Panc1 (cell line): ENCODE data around the gene RNASEH1. TPM values are rescaled to one million over a fixed set of nuclear protein-coding genes. Genes with fewer than 3 reads are reported as not detected.
A peak's percentile ranks its signal among the peaks of the same experiment; 100 is the strongest.

Source experiments
- ATAC-seq: fragments of 200-7000 bp; cut with Tn5 transposase; 2 replicates; pipeline ENCODE4 v1.9.1; 2020; ENCODE audit warnings: mild to moderate bottlenecking, moderate library complexity
- BruUV-seq: library from RNA; stranded (reverse); fragments of 400-500 nt; replicated peaks from 2 replicates; lab custom pipeline; 2021; lab: Mats Ljungman, UMichigan
- CTCF ChIA-PET: fragments of 300-600 bp; sonication (Branson Sonifier 250); formaldehyde crosslinking; loops from one replicate; lab custom pipeline; 2022; ENCODE audit warnings: antibody characterized with exemption; lab: Charles Lee
- POLR2A ChIA-PET: fragments of 300-600 bp; sonication (Branson Sonifier 250); formaldehyde crosslinking; loops from one replicate; lab custom pipeline; 2022; ENCODE audit warnings: antibody characterized with exemption; lab: Charles Lee
- DNase-seq: peaks from one replicate; pipeline ENCODE4 v3.0.0-alpha.2; 2010; ENCODE audit warnings: low read depth, low spot score
- H3K27ac ChIP-seq: 2 replicates; pipeline ENCODE4 v1.5.1; 2011; ENCODE audit warnings: mild to moderate bottlenecking, low read length, inconsistent platforms
- H3K27me3 ChIP-seq: fragments of 200-500 bp; sonication (Bioruptor generic); 2 replicates; pipeline ENCODE4 v1.6.0; 2014; ENCODE audit warnings: low read length, inconsistent platforms; ENCODE audit not compliant: control insufficient read depth, insufficient read depth
- H3K36me3 ChIP-seq: fragments of 200-500 bp; sonication (Bioruptor generic); 2 replicates; pipeline ENCODE4 v1.5.1; 2014; ENCODE audit warnings: inconsistent platforms, mild to moderate bottlenecking, low read length, moderate library complexity; ENCODE audit not compliant: control insufficient read depth, insufficient read depth
- H3K4me1 ChIP-seq: 2 replicates; pipeline ENCODE4 v1.5.1; 2011; ENCODE audit warnings: inconsistent platforms, mild to moderate bottlenecking, low read length, moderate library complexity; ENCODE audit not compliant: control insufficient read depth, insufficient read depth
- H3K4me3 ChIP-seq, 2 experiments: 2 replicates each; pipeline ENCODE4 v1.5.1; 2011 to 2012; ENCODE audit warnings: low read depth in 2 of 2, low read length in 2 of 2, mild to moderate bottlenecking in 2 of 2, inconsistent platforms in 1 of 2, moderate library complexity in 1 of 2
- H3K9me3 ChIP-seq: fragments of 200-500 bp; sonication (Bioruptor generic); 2 replicates; pipeline ENCODE4 v1.5.1; 2014; ENCODE audit warnings: low read depth, mild to moderate bottlenecking, inconsistent platforms, low read length, moderate library complexity; ENCODE audit not compliant: control insufficient read depth, insufficient read depth
- POLR2AphosphoS5 ChIP-seq: IDR thresholded peaks from 2 replicates; pipeline ENCODE4 v1.6.1; 2012; ENCODE audit warnings: mild to moderate bottlenecking, low read depth, low read length, moderate library complexity
- SIN3A ChIP-seq: IDR thresholded peaks from 2 replicates; pipeline ENCODE4 v1.6.1; 2012; ENCODE audit warnings: low read depth, mild to moderate bottlenecking, low read length, moderate library complexity, borderline replicate concordance; ENCODE audit not compliant: insufficient read depth
- TCF7L2 ChIP-seq: IDR thresholded peaks from 2 replicates; pipeline ENCODE4 v1.6.1; 2011; ENCODE audit warnings: mild to moderate bottlenecking, low read depth, low read length, inconsistent platforms
- in situ Hi-C: cut with HindIII; loops from 2 replicates; pipeline ENCODE4 v1.10.0; 2016; ENCODE audit warnings: low sequenced_read_pairs, low pct_unique_long_range_greater_than_20kb
- intact Hi-C: fragments of 100-400 bp; cut with micrococcal nuclease; formaldehyde crosslinking; loops from one replicate; pipeline ENCODE4 v1.10.0; 2022; ENCODE audit not compliant: unreplicated experiment
- total RNA-seq: library from RNA; stranded (reverse); gene quantifications from one replicate; pipeline ENCODE4 v1.2.1, GENCODE V29; 2021; ENCODE audit not compliant: unreplicated experiment
- TF ChIP-seq, protein P1 (sequence below): fragments of 450-650 bp; IDR thresholded peaks from 2 replicates; pipeline ENCODE4 v1.5.1; 2017; ENCODE audit warnings: mild to moderate bottlenecking
- TF ChIP-seq, protein P2 (sequence below), 2 experiments: IDR thresholded peaks; 2 replicates each; pipeline ENCODE4 v1.6.1; 2011 to 2012; ENCODE audit warnings: low read depth in 2 of 2, control low read depth in 1 of 2, low read length in 1 of 2, mild to moderate bottlenecking in 1 of 2, moderate library complexity in 1 of 2; ENCODE audit not compliant: insufficient read depth in 1 of 2

The RNASEH1 gene
- total RNA-seq, 1 experiment from 2014 or later = 43.7 TPM

DNA sequence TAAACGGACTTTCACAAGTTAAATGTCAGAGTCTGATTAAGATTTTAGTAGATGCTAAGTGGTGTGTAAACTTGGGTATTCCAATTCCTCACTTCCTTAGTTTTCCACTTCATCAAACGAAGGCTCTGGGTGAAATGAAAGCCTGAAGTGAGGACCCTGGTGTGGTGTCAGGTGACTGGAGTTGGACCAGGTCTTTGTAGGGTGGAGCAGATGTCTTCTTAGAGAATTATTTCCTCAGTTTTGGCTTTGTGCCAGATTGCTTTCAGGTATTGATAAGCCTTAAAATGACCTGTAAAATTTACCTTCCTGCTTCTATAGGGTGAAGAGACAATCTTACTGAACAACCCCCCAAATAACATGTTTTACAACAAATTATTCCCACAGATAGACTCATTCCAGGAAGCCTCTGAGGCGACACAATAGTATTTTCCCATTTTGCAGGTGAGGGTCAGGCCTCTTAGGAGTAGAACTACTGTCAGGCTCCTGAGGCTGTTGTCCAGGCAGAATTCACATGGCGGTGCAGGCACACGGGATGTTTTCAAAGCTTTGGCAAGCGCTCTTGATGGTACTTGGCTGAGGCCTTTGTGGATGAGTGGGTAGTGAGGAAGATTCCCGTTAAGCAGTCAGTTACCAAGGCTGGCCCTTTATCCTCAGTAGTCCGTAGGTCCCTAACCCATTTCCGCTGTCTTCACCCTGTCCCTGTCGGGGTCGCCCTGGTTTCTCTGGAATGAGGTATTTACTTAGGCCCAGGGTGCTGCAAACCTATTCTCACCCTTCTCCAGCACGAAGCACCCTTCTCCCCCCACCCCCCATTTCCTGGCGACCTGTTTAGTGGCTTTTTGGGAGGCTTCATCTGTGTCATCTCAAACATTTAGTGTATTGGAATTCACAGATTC lies 23.5 kb upstream of the RNASEH1 start:
- in situ Hi-C loops = no loop called here
- CTCF ChIA-PET = no interaction called here
- peak; percentile 33; the same call in 1 of the 2 replicates for ATAC-seq

DNA sequence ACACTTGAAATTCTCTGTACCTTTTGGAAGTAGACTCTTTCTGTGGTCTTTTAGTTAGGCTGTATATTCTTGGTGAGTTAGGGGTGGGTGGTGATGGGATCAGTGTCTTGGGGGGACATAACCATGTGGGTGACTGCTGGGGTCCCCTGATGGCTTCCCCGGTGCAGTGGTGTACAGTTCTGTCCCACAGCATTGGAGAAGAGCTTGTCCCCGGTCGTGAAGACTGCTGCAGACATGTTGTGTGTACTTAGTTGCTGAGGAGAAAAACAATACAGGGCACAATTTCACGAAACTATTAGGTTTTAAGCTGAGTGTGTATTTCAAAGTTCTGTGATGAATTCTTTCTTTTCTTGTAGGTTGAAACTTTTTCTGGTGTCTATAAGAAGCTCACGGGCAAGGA lies 22.3 kb upstream of the RNASEH1 start:
- H3K9me3 ChIP-seq = no peaks in the 10 kb centered on the region
- TF ChIP-seq SIN3A (no peak), POLR2AphosphoS5 (no peak), TCF7L2 (no peak)
- TF ChIP-seq, protein P1, sequence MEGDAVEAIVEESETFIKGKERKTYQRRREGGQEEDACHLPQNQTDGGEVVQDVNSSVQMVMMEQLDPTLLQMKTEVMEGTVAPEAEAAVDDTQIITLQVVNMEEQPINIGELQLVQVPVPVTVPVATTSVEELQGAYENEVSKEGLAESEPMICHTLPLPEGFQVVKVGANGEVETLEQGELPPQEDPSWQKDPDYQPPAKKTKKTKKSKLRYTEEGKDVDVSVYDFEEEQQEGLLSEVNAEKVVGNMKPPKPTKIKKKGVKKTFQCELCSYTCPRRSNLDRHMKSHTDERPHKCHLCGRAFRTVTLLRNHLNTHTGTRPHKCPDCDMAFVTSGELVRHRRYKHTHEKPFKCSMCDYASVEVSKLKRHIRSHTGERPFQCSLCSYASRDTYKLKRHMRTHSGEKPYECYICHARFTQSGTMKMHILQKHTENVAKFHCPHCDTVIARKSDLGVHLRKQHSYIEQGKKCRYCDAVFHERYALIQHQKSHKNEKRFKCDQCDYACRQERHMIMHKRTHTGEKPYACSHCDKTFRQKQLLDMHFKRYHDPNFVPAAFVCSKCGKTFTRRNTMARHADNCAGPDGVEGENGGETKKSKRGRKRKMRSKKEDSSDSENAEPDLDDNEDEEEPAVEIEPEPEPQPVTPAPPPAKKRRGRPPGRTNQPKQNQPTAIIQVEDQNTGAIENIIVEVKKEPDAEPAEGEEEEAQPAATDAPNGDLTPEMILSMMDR = no peak
- TF ChIP-seq, protein P2, sequence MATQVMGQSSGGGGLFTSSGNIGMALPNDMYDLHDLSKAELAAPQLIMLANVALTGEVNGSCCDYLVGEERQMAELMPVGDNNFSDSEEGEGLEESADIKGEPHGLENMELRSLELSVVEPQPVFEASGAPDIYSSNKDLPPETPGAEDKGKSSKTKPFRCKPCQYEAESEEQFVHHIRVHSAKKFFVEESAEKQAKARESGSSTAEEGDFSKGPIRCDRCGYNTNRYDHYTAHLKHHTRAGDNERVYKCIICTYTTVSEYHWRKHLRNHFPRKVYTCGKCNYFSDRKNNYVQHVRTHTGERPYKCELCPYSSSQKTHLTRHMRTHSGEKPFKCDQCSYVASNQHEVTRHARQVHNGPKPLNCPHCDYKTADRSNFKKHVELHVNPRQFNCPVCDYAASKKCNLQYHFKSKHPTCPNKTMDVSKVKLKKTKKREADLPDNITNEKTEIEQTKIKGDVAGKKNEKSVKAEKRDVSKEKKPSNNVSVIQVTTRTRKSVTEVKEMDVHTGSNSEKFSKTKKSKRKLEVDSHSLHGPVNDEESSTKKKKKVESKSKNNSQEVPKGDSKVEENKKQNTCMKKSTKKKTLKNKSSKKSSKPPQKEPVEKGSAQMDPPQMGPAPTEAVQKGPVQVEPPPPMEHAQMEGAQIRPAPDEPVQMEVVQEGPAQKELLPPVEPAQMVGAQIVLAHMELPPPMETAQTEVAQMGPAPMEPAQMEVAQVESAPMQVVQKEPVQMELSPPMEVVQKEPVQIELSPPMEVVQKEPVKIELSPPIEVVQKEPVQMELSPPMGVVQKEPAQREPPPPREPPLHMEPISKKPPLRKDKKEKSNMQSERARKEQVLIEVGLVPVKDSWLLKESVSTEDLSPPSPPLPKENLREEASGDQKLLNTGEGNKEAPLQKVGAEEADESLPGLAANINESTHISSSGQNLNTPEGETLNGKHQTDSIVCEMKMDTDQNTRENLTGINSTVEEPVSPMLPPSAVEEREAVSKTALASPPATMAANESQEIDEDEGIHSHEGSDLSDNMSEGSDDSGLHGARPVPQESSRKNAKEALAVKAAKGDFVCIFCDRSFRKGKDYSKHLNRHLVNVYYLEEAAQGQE (IDR thresholded peaks at IDR 0.05; ENCODE audit: insufficient read depth in 1 of 2, low read depth in 2 of 2, low read length in 1 of 2) = no peak
- ChIA-PET POLR2A (no interaction called here), CTCF (no interaction called here)
- no TSS peak for BruUV-seq
- no peak overlapping the region for H3K27ac ChIP-seq
- H3K27me3 ChIP-seq = no peaks in the 10 kb centered on the region
- intact Hi-C loops = no loop called here
- in situ Hi-C loops = no loop called here
- no peak for ATAC-seq
- no peak overlapping the region for H3K4me3 ChIP-seq
- H3K36me3 ChIP-seq = peaks cover 66% of the 10 kb centered on the region
- DNase-seq = no peak
- H3K4me1 ChIP-seq = peaks cover 34% of the 10 kb centered on the region

More for the DNA sequence above, 23.5 kb upstream of the RNASEH1 start:
- DNase-seq = no peak
- Histone ChIP-seq H3K9me3 (no peaks in the 10 kb centered on the region), H3K27me3 (no peaks in the 10 kb centered on the region), H3K4me3 (no peak overlapping the region), H3K4me1 (peaks cover 32% of the 10 kb centered on the region), H3K36me3 (peaks cover 56% of the 10 kb centered on the region), H3K27ac (no peak overlapping the region)
- TF ChIP-seq TCF7L2 = no peak
- TF ChIP-seq POLR2AphosphoS5 = peak; percentile 41
- TF ChIP-seq, protein P1 = no peak
- TF ChIP-seq SIN3A = no peak
- TF ChIP-seq, protein P2 (IDR thresholded peaks at IDR 0.05; ENCODE audit: insufficient read depth in 1 of 2, low read depth in 2 of 2, low read length in 1 of 2) = no peak
- intact Hi-C loops = no loop called here
- no TSS peak for BruUV-seq
- POLR2A ChIA-PET = interaction anchor here (0.6 kb wide), 1 partner anchor 29 kb away, joined by 3 read pairs; no protein-coding TSS in a partner anchor
